SKM-1 (cell line): ENCODE results near the gene KRTAP5-2.

Experiments used
- DNase-seq: peaks from one replicate; lab custom pipeline; 2025; ENCODE audit not compliant: unreplicated experiment; lab: John Stamatoyannopoulos, UW

The KRTAP5-2 gene

DNA sequence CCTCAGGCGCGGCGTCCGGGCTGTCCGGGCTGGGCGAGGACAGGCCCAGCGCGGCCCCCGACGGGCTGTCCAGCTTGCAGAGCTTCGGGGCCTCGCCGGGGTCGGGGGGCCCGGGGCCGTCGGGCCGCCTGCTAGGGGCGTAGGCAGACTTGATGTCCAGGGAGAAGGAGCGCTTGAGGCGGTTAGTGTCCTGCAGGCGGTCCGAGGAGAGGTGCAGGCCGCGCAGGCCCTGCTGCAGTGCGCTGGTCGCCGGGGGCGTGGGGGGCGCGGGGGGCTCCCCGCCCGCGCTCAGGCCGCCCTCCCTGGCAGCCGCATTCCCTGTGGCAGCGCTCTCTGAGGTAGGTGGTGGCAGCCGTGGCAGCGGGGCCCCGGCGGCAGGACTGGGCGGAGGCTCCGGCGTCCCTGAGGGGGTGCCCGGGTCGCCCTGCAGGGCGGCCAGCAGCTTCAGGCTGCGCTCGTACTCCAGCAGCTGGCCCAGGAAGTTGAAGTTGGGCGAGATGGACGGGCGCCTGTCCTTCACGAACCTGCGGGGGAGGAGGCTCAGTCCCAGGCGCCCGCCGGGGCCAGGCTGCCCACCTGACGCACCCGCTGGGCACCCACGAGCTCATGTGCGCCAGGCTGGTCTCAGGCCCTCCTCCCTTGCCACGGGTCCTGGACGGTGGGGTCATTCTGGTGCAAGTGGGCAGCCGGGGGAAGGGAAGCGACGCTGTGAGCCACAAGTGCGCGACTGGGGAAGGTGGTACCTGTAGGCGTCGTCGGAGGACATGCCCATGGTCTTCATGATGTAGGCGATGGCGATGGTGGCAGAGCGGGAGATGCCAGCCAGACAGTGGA lies 40.8 kb downstream of the KRTAP5-2 start:
- no peak for DNase-seq

DNA sequence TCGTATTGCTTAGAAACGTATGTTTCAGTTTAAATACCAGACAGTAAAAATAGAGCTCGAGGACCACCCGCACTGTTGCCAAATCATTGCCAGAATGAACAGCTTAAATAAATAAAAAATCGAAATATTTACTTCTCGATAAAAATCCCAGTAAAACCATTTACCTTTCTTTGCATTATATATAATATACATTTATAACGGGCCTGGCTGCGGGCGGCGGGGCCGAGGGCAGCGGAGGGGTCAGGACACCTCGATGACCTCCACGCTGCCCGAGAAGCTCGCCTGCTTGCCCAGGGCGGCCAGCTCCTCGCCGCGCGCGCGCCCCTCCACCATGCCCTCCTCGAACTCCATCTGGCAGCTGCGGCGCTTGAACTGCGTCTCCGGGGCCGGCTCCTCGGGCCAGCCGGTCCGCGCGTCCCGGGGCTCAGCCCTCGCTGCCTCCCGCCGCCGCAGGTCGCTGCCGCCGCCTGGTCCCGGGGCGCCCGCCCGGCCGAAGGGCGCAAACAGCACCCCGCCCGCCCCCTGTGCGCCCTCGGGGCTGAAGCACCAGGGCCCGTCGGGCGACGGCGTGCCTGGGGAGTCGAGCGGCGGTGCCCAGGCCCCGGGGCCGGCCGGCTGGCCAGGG lies 41.7 kb downstream of the KRTAP5-2 start:
- DNase-seq, result no peak

DNA sequence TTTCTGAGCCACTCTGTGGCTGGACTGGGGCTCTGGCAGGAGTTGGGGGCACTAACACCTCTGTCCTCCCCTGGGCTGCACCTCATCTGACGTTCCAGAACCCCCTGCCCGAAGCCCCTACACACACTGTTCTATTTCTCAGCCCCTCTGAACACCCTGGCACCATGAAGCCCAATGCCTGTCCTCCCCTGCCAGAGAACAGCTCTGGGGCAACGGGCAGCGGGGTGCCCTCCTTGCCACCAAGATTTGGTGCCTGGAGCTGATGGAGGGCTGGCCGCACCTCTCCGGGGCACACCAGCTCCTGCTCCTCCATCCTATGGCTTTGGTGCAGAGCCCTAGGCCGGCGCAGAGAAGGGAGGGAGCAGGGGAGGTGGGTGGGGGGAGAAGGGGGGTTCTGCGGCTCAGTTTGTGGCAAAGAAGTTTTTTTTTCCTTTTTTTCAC lies 42.4 kb downstream of the KRTAP5-2 start:
- DNase-seq, result no peak

DNA sequence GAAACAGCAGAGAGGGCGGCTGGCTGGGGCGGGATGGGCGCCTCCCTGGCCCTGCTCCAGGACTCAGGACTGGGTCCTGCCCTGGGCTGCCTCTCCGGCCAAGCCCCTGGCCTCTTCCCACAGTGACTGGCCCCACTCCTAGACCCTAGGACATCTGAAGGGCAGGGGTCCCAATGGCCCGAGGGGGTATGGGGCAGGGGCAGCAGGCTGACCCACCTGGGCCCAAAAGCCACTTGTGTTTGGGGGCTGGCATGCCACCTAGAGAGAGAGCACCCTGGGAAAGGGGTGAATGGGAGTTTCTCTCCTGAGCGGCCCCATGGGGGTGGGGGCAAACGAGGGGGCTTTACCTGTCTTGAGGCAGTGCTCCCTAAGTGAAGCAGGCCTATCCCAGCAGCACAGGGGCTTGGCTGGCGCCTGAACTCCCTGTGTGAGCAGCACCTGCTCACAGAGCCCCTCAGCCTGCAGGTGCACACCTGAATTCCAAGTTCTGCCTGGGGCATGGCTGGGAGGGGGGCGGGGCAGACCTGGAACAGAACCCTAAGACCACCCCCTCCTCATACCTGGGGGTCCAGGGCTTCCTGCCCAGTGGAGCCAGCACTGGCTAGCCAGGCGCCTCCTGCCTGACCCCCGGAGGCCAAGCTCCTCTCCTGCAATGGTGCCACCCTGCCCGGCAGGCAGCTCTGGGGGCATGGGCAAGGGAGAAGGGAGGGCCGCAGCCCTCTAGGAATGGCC lies 42.9 kb downstream of the KRTAP5-2 start:
- DNase-seq, result no peak

DNA sequence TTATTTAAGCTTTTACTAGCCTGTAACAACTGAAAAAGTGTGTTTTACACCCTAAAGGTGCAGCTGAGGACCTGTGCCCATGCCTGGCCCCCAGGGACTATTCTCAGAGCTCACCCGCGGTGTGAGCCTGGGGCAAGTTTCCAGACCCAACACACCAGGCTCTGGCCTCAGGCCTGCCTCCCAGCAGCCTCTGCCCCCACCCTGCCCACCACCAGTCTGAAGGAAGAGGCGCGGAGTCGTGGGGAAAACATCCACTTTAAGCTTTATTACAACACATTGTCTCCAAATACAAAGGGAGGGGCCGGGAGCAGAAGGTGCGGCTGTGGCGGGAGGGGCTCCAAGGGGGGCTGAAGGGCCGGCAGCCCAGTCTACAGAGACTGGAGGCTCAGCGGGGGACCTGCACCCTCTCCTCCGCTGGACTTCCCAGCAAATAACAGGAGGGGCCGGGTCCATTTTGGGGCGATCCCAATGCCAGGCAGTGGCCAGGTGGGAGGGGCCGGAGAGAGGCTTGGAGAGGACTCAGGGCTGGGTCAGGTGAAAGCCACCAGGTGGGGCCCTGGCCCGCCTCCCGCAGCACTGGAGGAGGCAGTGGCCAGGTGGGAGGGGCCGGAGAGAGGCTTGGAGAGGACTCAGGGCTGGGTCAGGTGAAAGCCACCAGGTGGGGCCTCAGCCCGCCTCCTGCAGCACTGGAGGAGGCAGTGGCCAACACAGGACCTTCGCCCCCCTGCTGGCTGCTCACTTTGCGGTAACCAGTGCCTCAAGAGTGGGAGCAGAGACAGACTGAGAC lies 44.1 kb downstream of the KRTAP5-2 start:
- no peak for DNase-seq

DNA sequence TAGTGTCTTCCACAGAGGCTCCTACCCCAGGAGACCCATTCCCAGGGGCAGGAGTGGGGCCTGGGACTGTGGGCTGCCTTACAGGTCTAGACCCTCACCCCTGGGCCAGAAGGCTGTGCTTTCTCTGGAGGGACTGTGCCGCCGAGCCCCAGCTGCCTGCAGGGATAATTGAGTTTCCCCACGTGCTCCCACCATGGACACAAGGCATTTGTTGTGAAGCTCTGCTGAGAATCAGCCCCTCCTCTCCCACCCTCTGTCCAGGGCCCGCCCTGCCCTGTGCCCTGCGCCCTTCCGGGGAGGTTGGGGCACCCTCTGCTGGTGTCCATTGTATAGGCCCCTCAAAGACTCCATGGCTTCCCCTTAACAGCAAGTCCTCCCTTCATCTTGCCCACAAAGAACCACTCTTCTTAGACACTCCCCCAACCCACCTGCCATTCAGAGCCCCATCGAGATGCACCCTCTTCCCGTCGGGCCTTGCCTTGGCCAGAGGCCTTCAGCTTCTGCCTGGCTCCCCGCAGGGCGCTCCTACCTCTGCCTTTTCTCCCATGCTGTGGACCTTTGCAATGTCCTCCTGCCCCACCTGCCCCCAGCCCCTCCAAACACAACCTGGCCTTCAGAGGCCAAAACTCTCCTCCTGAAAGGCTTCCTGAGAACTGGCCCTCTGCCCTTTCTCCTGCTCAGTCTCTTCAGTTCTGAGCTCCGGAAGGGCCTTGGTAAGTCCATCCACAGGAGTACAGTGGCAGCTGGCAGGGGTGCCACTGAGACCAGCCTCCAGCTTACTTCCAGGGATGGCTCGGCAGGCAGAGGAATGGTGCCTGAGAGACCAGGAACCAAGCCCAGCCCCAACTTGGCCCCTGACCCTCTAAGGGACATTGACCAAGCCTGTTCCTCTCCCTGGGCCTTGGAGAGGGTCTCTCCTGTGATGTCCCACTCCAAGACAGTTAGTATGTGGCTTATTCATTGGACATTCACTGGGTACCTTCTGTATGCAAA lies 48.5 kb downstream of the KRTAP5-2 start:
- no peak for DNase-seq

DNA sequence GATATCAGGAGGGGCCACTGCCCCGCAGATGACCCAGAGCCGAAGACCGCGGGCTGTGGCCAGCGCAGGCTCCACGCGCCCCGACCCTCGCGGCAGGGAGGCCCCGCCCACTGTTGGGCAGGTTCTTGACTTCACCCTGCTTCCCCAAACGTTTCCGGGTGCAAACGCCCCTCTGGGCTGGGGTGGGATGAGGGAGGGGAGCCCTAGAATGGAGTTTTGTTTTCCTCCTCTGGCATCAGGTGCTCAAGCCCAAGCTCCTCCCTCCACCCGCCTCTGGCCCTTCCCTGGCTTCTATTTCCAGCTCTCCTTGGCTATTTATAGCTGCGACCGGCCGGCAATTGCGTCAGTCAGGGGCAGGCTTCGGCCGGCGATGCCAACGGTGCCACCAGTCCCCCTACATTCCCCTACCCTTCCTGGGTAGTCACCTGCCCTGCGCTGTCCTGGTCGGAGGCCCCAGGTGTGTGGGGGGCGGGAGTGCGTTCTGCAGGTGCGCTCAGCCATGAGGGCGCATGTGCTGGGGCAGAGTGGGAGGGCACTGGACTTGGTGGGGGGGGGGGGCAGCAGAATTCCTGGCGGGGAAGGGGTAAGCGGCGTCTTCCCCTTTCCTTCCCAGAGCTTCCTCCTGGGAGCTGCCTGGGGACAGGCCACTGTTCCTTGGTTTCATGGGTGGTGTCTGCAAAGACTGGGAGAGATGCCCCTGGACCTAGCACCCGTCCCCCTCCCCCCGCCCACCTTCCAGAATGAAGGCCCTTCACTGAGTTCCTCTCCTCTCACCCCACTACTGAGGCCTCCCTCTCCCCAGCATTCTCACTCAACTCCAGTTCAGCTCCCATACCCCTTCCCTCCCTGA lies 49.6 kb downstream of the KRTAP5-2 start:
- DNase-seq, result no peak

DNA sequence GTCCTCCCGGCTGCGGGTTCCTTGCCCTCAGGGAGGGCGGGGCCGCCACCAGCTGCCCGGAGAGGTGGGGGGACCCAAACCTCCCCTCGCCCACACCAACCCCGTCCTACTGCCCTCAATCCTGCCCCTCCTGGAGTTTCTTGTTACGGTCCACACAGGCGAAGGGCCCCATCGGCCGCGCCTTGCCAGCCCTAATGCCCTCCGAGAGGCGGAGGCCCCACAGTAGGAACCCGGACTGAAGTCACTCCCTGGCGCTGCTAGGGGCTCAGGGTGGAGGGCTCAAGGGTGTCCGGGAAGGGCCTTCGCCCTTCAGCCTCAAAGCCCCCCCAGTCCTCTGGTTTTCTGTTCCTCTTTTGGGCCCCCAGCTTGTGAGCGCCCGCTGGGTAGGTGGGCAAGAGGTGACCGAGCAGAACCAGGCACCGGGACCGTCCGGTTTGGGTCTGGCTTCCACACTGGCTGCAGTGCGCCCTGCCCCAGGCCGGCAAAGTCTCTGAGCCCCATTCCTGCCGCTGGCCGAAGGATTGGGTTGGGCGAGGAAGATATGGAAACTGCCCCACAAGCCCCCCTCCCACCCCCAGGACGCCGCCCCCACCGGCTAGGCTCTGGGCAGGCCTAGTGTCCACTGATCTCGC lies 50.5 kb downstream of the KRTAP5-2 start:
- no peak for DNase-seq
